GM18520 (cell line): ENCODE measurements around the gene AKAP5.

Source experiments
- ATAC-seq: cut with Tn5 transposase; IDR thresholded peaks from one replicate; pipeline ENCODE4 v1.9.1; 2021; ENCODE audit not compliant: unreplicated experiment

AKAP5 gene

GRCh38 chr14:64465191-64465822 is at the start of gene AKAP5:
AKAP5 (plus strand) TSS chr14:64465499; CDS start chr14:64468395, 2,896 bp downstream.
- peak; percentile 53 for ATAC-seq

GRCh38 chr14:64416348-64416932 is 48.9 kb upstream of the AKAP5 start:
- no peak for ATAC-seq

GRCh38 chr14:64417055-64417770 is 48.1 kb upstream of the AKAP5 start:
- no peak for ATAC-seq

GRCh38 chr14:64417771-64418125 is 47.6 kb upstream of the AKAP5 start:
- no peak for ATAC-seq

GRCh38 chr14:64419003-64419402 is 46.3 kb upstream of the AKAP5 start:
- ATAC-seq, result no peak

- ATAC-seq, result no peak
Measured at GRCh38 chr14:64421166-64421565, 44.1 kb upstream of the AKAP5 start.

GRCh38 chr14:64422005-64422404 is 43.3 kb upstream of the AKAP5 start:
- ATAC-seq, result no peak

GRCh38 chr14:64422756-64423155 is 42.5 kb upstream of the AKAP5 start:
- ATAC-seq, result peak; percentile 73

- ATAC-seq, result no peak
Measured at GRCh38 chr14:64423987-64424386, 41.3 kb upstream of the AKAP5 start.

- no peak for ATAC-seq
Measured at GRCh38 chr14:64434528-64434927, 30.8 kb upstream of the AKAP5 start.

- no peak for ATAC-seq
Measured at GRCh38 chr14:64438181-64438841, 27.0 kb upstream of the AKAP5 start.

GRCh38 chr14:64439141-64439540 is 26.2 kb upstream of the AKAP5 start:
- no peak for ATAC-seq

GRCh38 chr14:64440494-64440893 is 24.8 kb upstream of the AKAP5 start:
- no peak for ATAC-seq

GRCh38 chr14:64442300-64442988 is 22.9 kb upstream of the AKAP5 start:
- no peak for ATAC-seq

GRCh38 chr14:64444140-64444539 is 21.2 kb upstream of the AKAP5 start:
- no peak for ATAC-seq

GRCh38 chr14:64444984-64445845 is 20.1 kb upstream of the AKAP5 start:
- peak; percentile 93 for ATAC-seq

- ATAC-seq, result no peak
Measured at GRCh38 chr14:64447876-64448670, 17.2 kb upstream of the AKAP5 start.

- ATAC-seq, result no peak
Measured at GRCh38 chr14:64450255-64450654, 15.0 kb upstream of the AKAP5 start.

- ATAC-seq, result no peak
Measured at GRCh38 chr14:64454671-64455070, 10.6 kb upstream of the AKAP5 start.
